ENCODE results near the gene SAMD4A.

Gene SAMD4A

GRCh38 chr14:54566410-54567223 lies at the start of gene SAMD4A:
SAMD4A (plus strand) TSS chr14:54567128; CDS start chr14:54567917, 789 bp downstream.
- DNase-seq = peak; percentile 29

- DNase-seq = no peak
Measured at GRCh38 chr14:54524410-54524809, 42.5 kb upstream of the SAMD4A start.

- no peak for DNase-seq
Measured at GRCh38 chr14:54528973-54529372, 38.0 kb upstream of the SAMD4A start.

GRCh38 chr14:54529811-54530210 lies 37.1 kb upstream of the SAMD4A start:
- DNase-seq = peak; percentile 29

- DNase-seq = no peak
Measured at GRCh38 chr14:54532111-54533012, 34.6 kb upstream of the SAMD4A start.

GRCh38 chr14:54533100-54533499 lies 33.8 kb upstream of the SAMD4A start:
- DNase-seq = no peak

GRCh38 chr14:54535126-54535525 lies 31.8 kb upstream of the SAMD4A start:
- no peak for DNase-seq

GRCh38 chr14:54535646-54536045 lies 31.3 kb upstream of the SAMD4A start:
- no peak for DNase-seq

- DNase-seq = no peak
Measured at GRCh38 chr14:54537651-54538050, 29.3 kb upstream of the SAMD4A start.

GRCh38 chr14:54538055-54538454 lies 28.9 kb upstream of the SAMD4A start:
- DNase-seq = no peak

GRCh38 chr14:54547583-54547982 lies 19.3 kb upstream of the SAMD4A start:
- DNase-seq = no peak

- DNase-seq = no peak
Measured at GRCh38 chr14:54548491-54548890, 18.4 kb upstream of the SAMD4A start.

- DNase-seq = no peak
Measured at GRCh38 chr14:54549862-54550261, 17.1 kb upstream of the SAMD4A start.

GRCh38 chr14:54550514-54550913 lies 16.4 kb upstream of the SAMD4A start:
- DNase-seq = no peak

- no peak for DNase-seq
Measured at GRCh38 chr14:54554401-54554800, 12.5 kb upstream of the SAMD4A start.

- no peak for DNase-seq
Measured at GRCh38 chr14:54555651-54556050, 11.3 kb upstream of the SAMD4A start.

GRCh38 chr14:54556535-54556934 lies 10.4 kb upstream of the SAMD4A start:
- DNase-seq = no peak

GRCh38 chr14:54562334-54562733 lies 4.6 kb upstream of the SAMD4A start:
- DNase-seq = no peak

- peak; percentile 7 for DNase-seq
Measured at GRCh38 chr14:54564071-54564867, 2.7 kb upstream of the SAMD4A start.

- peak; percentile 80 for DNase-seq
Measured at GRCh38 chr14:54564868-54565784, 1.8 kb upstream of the SAMD4A start.

GRCh38 chr14:54565785-54566409 lies 1.0 kb upstream of the SAMD4A start:
- DNase-seq = peak; percentile 51
